Measurements from ENCODE around the gene OR2Z1.

The OR2Z1 gene

DNA sequence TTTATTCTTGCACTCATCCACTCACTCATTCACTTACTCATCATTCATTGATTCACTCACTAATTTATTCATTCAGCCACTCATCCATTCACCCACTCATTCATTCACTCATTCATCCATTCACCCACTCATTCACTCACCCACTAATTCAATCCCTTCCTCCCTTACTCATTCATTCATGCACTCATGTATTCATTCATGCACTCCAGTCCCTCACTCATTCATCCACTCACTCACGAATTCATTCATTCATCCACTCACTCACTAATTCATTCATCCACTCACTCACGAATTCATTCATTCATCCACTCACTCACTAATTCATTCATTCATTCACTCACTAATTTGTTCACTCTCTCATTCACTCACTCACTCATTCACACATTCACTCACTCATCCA is 39.0 kb upstream of the OR2Z1 start:
- DNase-seq (ENCODE audit: low read depth), result no peak
- no peak overlapping the region for H3K4me3 ChIP-seq (ENCODE audit: control insufficient read depth, low read depth, low read length)
- TF ChIP-seq, protein P1, sequence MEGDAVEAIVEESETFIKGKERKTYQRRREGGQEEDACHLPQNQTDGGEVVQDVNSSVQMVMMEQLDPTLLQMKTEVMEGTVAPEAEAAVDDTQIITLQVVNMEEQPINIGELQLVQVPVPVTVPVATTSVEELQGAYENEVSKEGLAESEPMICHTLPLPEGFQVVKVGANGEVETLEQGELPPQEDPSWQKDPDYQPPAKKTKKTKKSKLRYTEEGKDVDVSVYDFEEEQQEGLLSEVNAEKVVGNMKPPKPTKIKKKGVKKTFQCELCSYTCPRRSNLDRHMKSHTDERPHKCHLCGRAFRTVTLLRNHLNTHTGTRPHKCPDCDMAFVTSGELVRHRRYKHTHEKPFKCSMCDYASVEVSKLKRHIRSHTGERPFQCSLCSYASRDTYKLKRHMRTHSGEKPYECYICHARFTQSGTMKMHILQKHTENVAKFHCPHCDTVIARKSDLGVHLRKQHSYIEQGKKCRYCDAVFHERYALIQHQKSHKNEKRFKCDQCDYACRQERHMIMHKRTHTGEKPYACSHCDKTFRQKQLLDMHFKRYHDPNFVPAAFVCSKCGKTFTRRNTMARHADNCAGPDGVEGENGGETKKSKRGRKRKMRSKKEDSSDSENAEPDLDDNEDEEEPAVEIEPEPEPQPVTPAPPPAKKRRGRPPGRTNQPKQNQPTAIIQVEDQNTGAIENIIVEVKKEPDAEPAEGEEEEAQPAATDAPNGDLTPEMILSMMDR (conservative IDR thresholded peaks at IDR 0.05; ENCODE audit: control insufficient read depth, insufficient read depth, low read depth, low read length), result no peak

DNA sequence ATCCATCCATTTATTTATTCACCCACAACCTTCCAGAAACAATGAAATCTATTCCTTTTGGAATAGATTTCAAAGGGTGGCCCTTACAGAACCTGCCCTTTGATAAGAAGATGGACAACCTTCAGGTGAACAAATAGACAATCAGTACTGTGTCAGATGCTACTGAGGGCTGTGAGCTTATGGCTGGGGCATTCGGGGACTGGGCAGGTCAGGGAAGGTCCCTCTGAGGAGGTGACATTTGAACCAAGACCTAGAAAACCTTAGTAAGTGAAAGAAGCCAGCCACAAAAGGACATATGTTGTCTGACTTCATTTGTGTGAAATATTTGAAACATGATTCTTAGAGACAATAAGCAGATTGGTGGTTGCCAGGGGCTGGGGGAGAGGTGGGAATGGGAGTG is 38.5 kb upstream of the OR2Z1 start:
- H3K4me3 ChIP-seq (ENCODE audit: control insufficient read depth, low read depth, low read length), result no peak overlapping the region
- TF ChIP-seq, protein P1 (conservative IDR thresholded peaks at IDR 0.05; ENCODE audit: control insufficient read depth, insufficient read depth, low read depth, low read length), result no peak
- DNase-seq (ENCODE audit: low read depth), result no peak

DNA sequence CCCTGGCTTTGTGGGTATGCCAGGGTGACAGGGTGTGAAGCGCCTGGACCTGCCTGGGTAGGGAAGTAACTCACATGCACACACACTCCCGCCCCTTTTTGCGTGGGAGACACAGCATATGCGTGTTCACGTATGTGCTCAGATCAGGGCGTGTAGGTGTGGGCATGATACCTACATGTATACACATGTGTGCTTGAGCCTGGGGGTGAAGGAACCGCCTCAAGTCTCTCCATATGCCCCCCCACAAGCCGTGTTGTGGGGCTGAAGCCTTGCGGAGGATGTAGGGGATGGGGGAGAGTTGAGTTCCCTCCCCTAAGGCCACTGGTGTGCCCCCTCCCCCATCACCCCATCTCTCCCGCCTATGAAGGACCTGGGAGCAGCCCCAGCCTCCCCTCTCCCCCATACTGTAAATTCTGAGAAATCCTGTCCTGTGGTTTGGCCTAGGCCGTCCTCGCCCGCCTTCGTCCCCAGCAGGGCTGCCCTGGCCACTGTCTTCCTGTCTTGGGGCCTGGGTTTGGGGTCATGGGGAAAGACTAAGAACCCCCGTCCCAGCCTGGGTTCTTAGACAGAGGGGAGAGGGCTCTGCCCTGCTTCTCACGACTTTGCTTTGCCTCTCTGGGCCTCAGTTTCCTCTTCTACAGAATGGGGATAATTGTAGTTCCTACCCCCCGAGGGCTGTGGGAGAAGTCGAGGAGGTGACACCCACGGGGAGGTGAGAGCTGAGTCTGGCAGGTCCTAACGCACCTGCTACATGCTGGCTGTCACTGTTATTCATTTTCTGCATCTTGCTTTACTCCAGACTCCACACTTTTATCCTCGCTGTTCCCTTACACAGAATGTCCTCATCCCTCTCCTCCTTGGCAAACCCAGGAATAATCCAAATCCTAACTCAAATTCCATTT is 37.2 kb upstream of the OR2Z1 start:
- TF ChIP-seq, protein P1 (conservative IDR thresholded peaks at IDR 0.05; ENCODE audit: control insufficient read depth, insufficient read depth, low read depth, low read length), result no peak
- no peak for DNase-seq (ENCODE audit: low read depth)
- no peak overlapping the region for H3K4me3 ChIP-seq (ENCODE audit: control insufficient read depth, low read depth, low read length)

DNA sequence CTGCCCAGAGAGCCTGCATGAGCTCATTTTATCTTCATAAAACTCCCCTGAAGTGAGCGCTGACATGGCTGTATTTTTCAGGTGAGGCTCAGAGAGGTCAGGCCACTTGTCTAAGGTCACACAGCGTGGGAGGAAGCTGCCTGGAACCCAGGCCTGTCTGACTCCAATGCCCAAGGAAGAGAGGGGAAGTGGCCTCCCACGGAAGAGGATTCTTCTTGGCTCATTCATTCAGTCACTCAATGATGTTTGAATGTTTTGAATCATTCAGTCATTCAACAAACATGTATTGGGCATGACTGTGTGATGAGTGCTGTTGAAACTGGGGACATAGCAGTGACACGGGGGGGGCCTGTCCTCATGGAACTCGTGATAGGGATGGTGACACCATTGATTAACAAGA is 34.9 kb upstream of the OR2Z1 start:
- TF ChIP-seq, protein P1 (conservative IDR thresholded peaks at IDR 0.05; ENCODE audit: control insufficient read depth, insufficient read depth, low read depth, low read length), result no peak
- no peak for DNase-seq (ENCODE audit: low read depth)

DNA sequence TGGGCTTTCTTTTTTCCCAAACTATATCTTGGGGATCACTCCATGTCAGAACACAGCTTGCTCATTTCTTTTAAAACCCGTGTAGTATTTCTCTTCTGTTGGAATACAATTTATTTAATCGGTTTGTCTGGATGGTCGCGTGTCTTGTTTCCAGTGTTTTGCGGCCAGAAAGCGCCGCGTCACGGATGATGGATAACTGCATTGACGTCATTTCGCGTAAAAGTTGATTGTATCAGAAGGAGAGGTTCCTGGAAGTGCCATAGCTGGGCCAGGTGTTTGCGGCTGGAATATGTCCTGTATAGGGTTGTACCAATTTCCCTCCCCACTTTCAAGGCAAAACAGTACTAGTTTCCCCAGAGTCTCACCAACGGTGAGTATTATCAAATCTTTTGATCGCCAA is 32.5 kb upstream of the OR2Z1 start:
- TF ChIP-seq, protein P1 (conservative IDR thresholded peaks at IDR 0.05; ENCODE audit: control insufficient read depth, insufficient read depth, low read depth, low read length), result no peak
- DNase-seq (ENCODE audit: low read depth), result no peak

More for the DNA sequence above, 34.9 kb upstream of the OR2Z1 start:
- no peak overlapping the region for H3K4me3 ChIP-seq (ENCODE audit: control insufficient read depth, low read depth, low read length)

DNA sequence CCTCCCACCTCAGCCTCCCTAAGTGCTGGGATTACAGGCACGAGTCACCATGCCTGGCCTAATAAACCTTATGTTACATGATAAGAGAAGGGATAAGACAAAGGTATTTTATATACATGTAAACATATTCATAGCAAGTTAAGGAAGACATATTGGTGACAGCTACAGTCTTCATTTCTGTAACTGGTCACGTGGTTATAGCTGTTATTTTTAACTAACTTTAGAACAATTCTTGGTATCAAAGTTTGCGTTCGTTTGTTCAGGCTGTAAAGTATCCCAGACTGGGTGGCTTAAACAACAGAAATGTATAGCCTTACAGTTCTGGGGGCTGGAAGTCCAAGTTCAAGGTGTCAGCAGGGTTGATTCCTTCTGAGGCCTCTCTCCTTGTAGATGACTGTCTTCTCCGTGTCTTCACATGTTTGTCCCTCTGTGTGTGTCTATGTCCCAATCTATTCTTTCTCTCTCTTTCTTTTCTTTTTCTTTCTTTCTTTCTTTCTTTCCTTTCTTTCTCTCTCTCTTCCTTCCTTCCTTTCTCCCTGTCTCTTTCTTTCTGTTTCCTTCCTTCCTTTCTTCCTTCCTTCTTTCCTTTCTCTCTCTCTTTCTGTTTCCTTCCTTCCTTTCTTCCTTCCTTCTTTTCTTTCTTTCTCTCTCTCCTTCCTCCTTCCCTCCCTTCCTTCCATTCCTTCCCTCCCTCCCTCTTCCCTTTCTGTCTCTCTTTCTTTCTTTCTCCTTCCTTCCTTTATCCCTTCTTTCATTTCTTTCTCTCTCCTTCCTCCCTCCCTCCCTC is 30.5 kb upstream of the OR2Z1 start:
- no peak for DNase-seq (ENCODE audit: low read depth)
- no peak overlapping the region for H3K4me3 ChIP-seq (ENCODE audit: control insufficient read depth, low read depth, low read length)
- TF ChIP-seq, protein P1 (conservative IDR thresholded peaks at IDR 0.05; ENCODE audit: control insufficient read depth, insufficient read depth, low read depth, low read length), result no peak

More for the DNA sequence above, 32.5 kb upstream of the OR2Z1 start:
- no peak overlapping the region for H3K4me3 ChIP-seq (ENCODE audit: control insufficient read depth, low read depth, low read length)
